HG03108 (cell line): Measurements from ENCODE around the gene RAB7A.
"Not testable (repeated sequence)": the region's sequence is repeated elsewhere in the genome, so short reads cannot be mapped to it uniquely, and the experiment has no call there.

Source experiments
- ATAC-seq: cut with Tn5 transposase; IDR thresholded peaks from one replicate; pipeline ENCODE4 v1.9.1; 2021; ENCODE audit warnings: moderate library complexity; ENCODE audit not compliant: unreplicated experiment

RAB7A gene

GRCh38 chr3:128815318-128816064, 89.5 kb downstream of the RAB7A start:
- no peak for ATAC-seq

- no peak for ATAC-seq
These were observed 92.3 kb downstream of the RAB7A start for GRCh38 chr3:128818186-128818787.

GRCh38 chr3:128820252-128820839, 94.4 kb downstream of the RAB7A start:
- ATAC-seq: no peak

- no peak for ATAC-seq
These were observed 97.0 kb downstream of the RAB7A start for GRCh38 chr3:128823008-128823407.

GRCh38 chr3:128823631-128824030, 97.6 kb downstream of the RAB7A start:
- ATAC-seq: no peak

- ATAC-seq: no peak
These were observed 98.3 kb downstream of the RAB7A start for GRCh38 chr3:128824132-128824850.

- no peak for ATAC-seq
These were observed 99.2 kb downstream of the RAB7A start for GRCh38 chr3:128825117-128825725.

GRCh38 chr3:128829087-128829486, 103.1 kb downstream of the RAB7A start:
- ATAC-seq: not testable (repeated sequence)

- ATAC-seq: not testable (repeated sequence)
These were observed 104.1 kb downstream of the RAB7A start for GRCh38 chr3:128829925-128830625.

GRCh38 chr3:128830762-128831161, 104.8 kb downstream of the RAB7A start:
- not testable (repeated sequence) for ATAC-seq

GRCh38 chr3:128832979-128833378, 107.0 kb downstream of the RAB7A start:
- ATAC-seq: not testable (repeated sequence)

- no peak for ATAC-seq
These were observed 109.1 kb downstream of the RAB7A start for GRCh38 chr3:128835096-128835495.

GRCh38 chr3:128841926-128842920, 116.2 kb downstream of the RAB7A start:
- ATAC-seq: no peak

- ATAC-seq: no peak
These were observed 118.5 kb downstream of the RAB7A start for GRCh38 chr3:128844502-128844901.

GRCh38 chr3:128845119-128845777, 119.3 kb downstream of the RAB7A start:
- ATAC-seq: no peak

GRCh38 chr3:128845778-128846485, 119.9 kb downstream of the RAB7A start:
- ATAC-seq: peak; percentile 62

GRCh38 chr3:128846486-128846891, 120.5 kb downstream of the RAB7A start:
- no peak for ATAC-seq
